Neutrophil (primary cell): Measurements from ENCODE around the gene BNC2.
"Not testable (repeated sequence)": the region's sequence is repeated elsewhere in the genome, so short reads cannot be mapped to it uniquely, and the experiment has no call there.

Experiments used
- H3K27ac ChIP-seq: fragments of 200-600 bp; sonication (generic); 2 replicates; pipeline ENCODE4 v1.5.1; 2016; ENCODE audit warnings: mild to moderate bottlenecking, moderate library complexity
- H3K27me3 ChIP-seq: fragments of 200-600 bp; sonication (generic); 2 replicates; pipeline ENCODE4 v1.6.0; 2016; ENCODE audit warnings: mild to moderate bottlenecking
- H3K36me3 ChIP-seq: fragments of 200-600 bp; sonication (generic); 2 replicates; pipeline ENCODE4 v1.5.1; 2017
- H3K4me1 ChIP-seq, 2 experiments: fragments of 200-600 bp in 1 of 2; sonication (generic) in 1 of 2; 1 replicate in 1 of 2; 2 replicates in 1 of 2; pipeline versions ENCODE4 v1.5.1 to v1.6.1; 2013 to 2016; ENCODE audit warnings: low read depth in 1 of 2, low read length in 1 of 2, mild to moderate bottlenecking in 1 of 2, moderate library complexity in 1 of 2; ENCODE audit not compliant: control insufficient read depth in 1 of 2, insufficient read depth in 1 of 2
- H3K4me3 ChIP-seq, 2 experiments: fragments of 200-600 bp in 1 of 2; sonication (generic) in 1 of 2; 1 replicate in 1 of 2; 2 replicates in 1 of 2; pipeline ENCODE4 v1.5.1; 2013 to 2016; ENCODE audit warnings: low read depth in 1 of 2, low read length in 1 of 2, mild to moderate bottlenecking in 1 of 2, moderate library complexity in 1 of 2
- H3K9me3 ChIP-seq: fragments of 200-600 bp; sonication (generic); 2 replicates; pipeline ENCODE4 v1.5.1; 2016
- TF ChIP-seq, protein P1 (sequence below): fragments of 200-600 bp; sonication (generic); IDR thresholded peaks from 2 replicates; pipeline ENCODE4 v1.5.1; 2016; ENCODE audit warnings: antibody characterized with exemption

BNC2 gene

GRCh38 chr9:16485575-16486321, 384.7 kb downstream of the BNC2 start:
- no peak overlapping the region for H3K4me3 ChIP-seq
- H3K4me1 ChIP-seq: no peaks in the 10 kb centered on the region
- TF ChIP-seq, protein P1, sequence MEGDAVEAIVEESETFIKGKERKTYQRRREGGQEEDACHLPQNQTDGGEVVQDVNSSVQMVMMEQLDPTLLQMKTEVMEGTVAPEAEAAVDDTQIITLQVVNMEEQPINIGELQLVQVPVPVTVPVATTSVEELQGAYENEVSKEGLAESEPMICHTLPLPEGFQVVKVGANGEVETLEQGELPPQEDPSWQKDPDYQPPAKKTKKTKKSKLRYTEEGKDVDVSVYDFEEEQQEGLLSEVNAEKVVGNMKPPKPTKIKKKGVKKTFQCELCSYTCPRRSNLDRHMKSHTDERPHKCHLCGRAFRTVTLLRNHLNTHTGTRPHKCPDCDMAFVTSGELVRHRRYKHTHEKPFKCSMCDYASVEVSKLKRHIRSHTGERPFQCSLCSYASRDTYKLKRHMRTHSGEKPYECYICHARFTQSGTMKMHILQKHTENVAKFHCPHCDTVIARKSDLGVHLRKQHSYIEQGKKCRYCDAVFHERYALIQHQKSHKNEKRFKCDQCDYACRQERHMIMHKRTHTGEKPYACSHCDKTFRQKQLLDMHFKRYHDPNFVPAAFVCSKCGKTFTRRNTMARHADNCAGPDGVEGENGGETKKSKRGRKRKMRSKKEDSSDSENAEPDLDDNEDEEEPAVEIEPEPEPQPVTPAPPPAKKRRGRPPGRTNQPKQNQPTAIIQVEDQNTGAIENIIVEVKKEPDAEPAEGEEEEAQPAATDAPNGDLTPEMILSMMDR: no peak
- no peaks in the 10 kb centered on the region for H3K36me3 ChIP-seq
- no peaks in the 10 kb centered on the region for H3K27me3 ChIP-seq
- H3K27ac ChIP-seq: no peak overlapping the region
- H3K9me3 ChIP-seq: no peaks in the 10 kb centered on the region

GRCh38 chr9:16485160-16485559, 385.3 kb downstream of the BNC2 start:
- H3K4me1 ChIP-seq: no peaks in the 10 kb centered on the region
- no peaks in the 10 kb centered on the region for H3K36me3 ChIP-seq
- TF ChIP-seq, protein P1: no peak
- no peaks in the 10 kb centered on the region for H3K27me3 ChIP-seq
- H3K27ac ChIP-seq: no peak overlapping the region
- H3K9me3 ChIP-seq: no peaks in the 10 kb centered on the region
- H3K4me3 ChIP-seq: no peak overlapping the region

- Histone ChIP-seq H3K27ac (no peak overlapping the region), H3K4me3 (no peak overlapping the region), H3K9me3 (no peaks in the 10 kb centered on the region), H3K36me3 (no peaks in the 10 kb centered on the region), H3K27me3 (no peaks in the 10 kb centered on the region), H3K4me1 (no peaks in the 10 kb centered on the region)
- TF ChIP-seq, protein P1: no peak
Measured at GRCh38 chr9:16484744-16485143, 385.7 kb downstream of the BNC2 start.

- Histone ChIP-seq H3K4me3 (no peak overlapping the region), H3K9me3 (no peaks in the 10 kb centered on the region), H3K36me3 (no peaks in the 10 kb centered on the region), H3K4me1 (no peaks in the 10 kb centered on the region), H3K27ac (no peak overlapping the region), H3K27me3 (no peaks in the 10 kb centered on the region)
- TF ChIP-seq, protein P1: no peak
Measured at GRCh38 chr9:16484180-16484579, 386.3 kb downstream of the BNC2 start.

- Histone ChIP-seq H3K27ac (no peak overlapping the region), H3K27me3 (no peaks in the 10 kb centered on the region), H3K4me3 (no peak overlapping the region), H3K36me3 (no peaks in the 10 kb centered on the region), H3K9me3 (no peaks in the 10 kb centered on the region), H3K4me1 (no peaks in the 10 kb centered on the region)
- TF ChIP-seq, protein P1: no peak
Measured at GRCh38 chr9:16482764-16483163, 387.7 kb downstream of the BNC2 start.

- not testable (repeated sequence) for H3K4me1 ChIP-seq, H3K27ac ChIP-seq, H3K27me3 ChIP-seq, H3K4me3 ChIP-seq, H3K9me3 ChIP-seq, H3K36me3 ChIP-seq
Measured at GRCh38 chr9:16480584-16480983, 389.9 kb downstream of the BNC2 start.
